A549 (cell line): Measurements from ENCODE around the gene RAPGEF6. TPM values are rescaled to one million over a fixed set of nuclear protein-coding genes. Genes with fewer than 3 reads are reported as not detected.

ENCODE experiments used
- ATAC-seq, 2 experiments: fragments of 200-7000 bp in 1 of 2; fragments of >200 bp in 1 of 2; cut with Nextera tagmentation in 1 of 2; cut with Tn5 transposase in 1 of 2; 3 replicates each; pipeline versions ENCODE4 v1.8.0 to v1.9.1; 2018 to 2020; ENCODE audit warnings: mild to moderate bottlenecking in 1 of 2, moderate library complexity in 1 of 2
- CTCF ChIA-PET: fragments of 300-600 bp; sonication (Branson Sonifier 250); formaldehyde crosslinking; extraction: SDS; loops from one replicate; lab custom pipeline; 2021; ENCODE audit warnings: antibody characterized with exemption, inconsistent platforms; lab: Yijun Ruan, JAX
- POLR2A ChIA-PET: fragments of 350-600 bp; formaldehyde crosslinking; extraction: SDS; loops from one replicate; lab custom pipeline; 2021; ENCODE audit warnings: antibody characterized with exemption, inconsistent platforms; lab: Yijun Ruan, JAX
- DNase-seq, 2 experiments: peaks; one replicate each; pipeline versions ENCODE4 v3.0.0 to v3.0.0-alpha.2; 2011 to 2016; ENCODE audit warnings: low read depth in 1 of 2, low spot score in 1 of 2
- FAIRE-seq: peaks from 2 replicates; lab custom pipeline; 2011; peaks lifted over from hg19 to GRCh38; lab: Jason Lieb, UNC
- H3K27ac ChIP-seq, 2 experiments: fragments of >200 bp; sonication (Bioruptor Twin); formaldehyde crosslinking; 3 replicates each; pipeline ENCODE4 v1.5.1; 2016 to 2017
- H3K4me1 ChIP-seq: fragments of >200 bp; sonication (Bioruptor Twin); formaldehyde crosslinking; 3 replicates; pipeline ENCODE4 v1.6.1; 2016
- H3K4me2 ChIP-seq: fragments of >200 bp; sonication (Bioruptor Twin); formaldehyde crosslinking; 3 replicates; pipeline ENCODE4 v1.6.1; 2016
- H3K4me3 ChIP-seq: fragments of >200 bp; sonication (Bioruptor Twin); formaldehyde crosslinking; 3 replicates; pipeline ENCODE4 v1.5.1; 2016
- H3K9me3 ChIP-seq: fragments of >200 bp; sonication (Bioruptor Twin); formaldehyde crosslinking; 3 replicates; pipeline ENCODE4 v1.6.1; 2016
- ATOH8 ChIP-seq: fragments of 250-450 bp; sonication (Bioruptor Pico); IDR thresholded peaks from 2 replicates; pipeline ENCODE4 v1.5.0; 2020; ENCODE audit warnings: low read depth, mild to moderate bottlenecking, moderate library complexity
- CHD2 ChIP-seq: fragments of 150-350 bp; IDR thresholded peaks from 2 replicates; pipeline ENCODE4 v1.6.1; 2014; ENCODE audit warnings: low read length; ENCODE audit not compliant: partially characterized antibody
- E2F6 ChIP-seq: IDR thresholded peaks from 2 replicates; pipeline ENCODE4 v1.6.1; 2012; ENCODE audit warnings: low read depth, borderline replicate concordance
- FOSL2 ChIP-seq, 2 experiments: fragments of 450-650 bp in 1 of 2; fragments of >200 bp in 1 of 2; sonication (Bioruptor Twin) in 1 of 2; formaldehyde crosslinking; IDR thresholded peaks; 2 replicates each; pipeline versions ENCODE4 v1.5.0 to v1.6.1; 2016 to 2020; ENCODE audit warnings: mild to moderate bottlenecking in 1 of 2, moderate library complexity in 1 of 2
- GATA3 ChIP-seq: IDR thresholded peaks from 2 replicates; pipeline ENCODE4 v1.6.1; 2012; ENCODE audit warnings: borderline replicate concordance
- HDAC2 ChIP-seq: fragments of 200-600 bp; sonication (generic); IDR thresholded peaks from 2 replicates; pipeline ENCODE4 v1.6.1; 2016
- MAFK ChIP-seq: fragments of 450-650 bp; IDR thresholded peaks from 2 replicates; pipeline ENCODE4 v1.6.1; 2014; ENCODE audit not compliant: partially characterized antibody
- MAZ ChIP-seq: fragments of 150-350 bp; IDR thresholded peaks from 2 replicates; pipeline ENCODE4 v1.6.1; 2014; ENCODE audit warnings: antibody characterized with exemption, low read depth, low read length, borderline replicate concordance
- NFE2L2 ChIP-seq: fragments of 150-350 bp; conservative IDR thresholded peaks from 2 replicates; pipeline ENCODE4 v1.6.1; 2014; ENCODE audit warnings: low read length
- NR3C1 ChIP-seq: fragments of >200 bp; sonication (Bioruptor Twin); formaldehyde crosslinking; IDR thresholded peaks from 3 replicates; pipeline ENCODE4 v1.6.1; 2017
- POLR2AphosphoS2 ChIP-seq: conservative IDR thresholded peaks from 2 replicates; pipeline ENCODE4 v1.6.1; 2012; ENCODE audit warnings: low read length, improper control_type of control experiment, inconsistent platforms
- RAD21 ChIP-seq, 2 experiments: fragments of >200 bp in 1 of 2; sonication (Bioruptor Twin) in 1 of 2; formaldehyde crosslinking in 1 of 2; IDR thresholded peaks in 1 of 2; conservative IDR thresholded peaks in 1 of 2; 2 replicates in 1 of 2; 3 replicates in 1 of 2; pipeline ENCODE4 v1.6.1; 2012 to 2018; ENCODE audit warnings: inconsistent platforms in 1 of 2
- SMC3 ChIP-seq: fragments of >200 bp; sonication (Bioruptor Twin); formaldehyde crosslinking; IDR thresholded peaks from 3 replicates; pipeline ENCODE4 v1.6.1; 2018; ENCODE audit warnings: inconsistent platforms
- SREBF2 ChIP-seq: fragments of 450-650 bp; IDR thresholded peaks from 2 replicates; pipeline ENCODE4 v1.6.1; 2014; ENCODE audit warnings: mild to moderate bottlenecking, moderate library complexity
- ZFP36 ChIP-seq: fragments of 450-650 bp; IDR thresholded peaks from 2 replicates; pipeline ENCODE4 v1.6.1; 2014; ENCODE audit warnings: borderline replicate concordance; ENCODE audit not compliant: partially characterized antibody
- ZSCAN20 ChIP-seq: fragments of 250-450 bp; sonication (Bioruptor Pico); IDR thresholded peaks from 2 replicates; pipeline ENCODE4 v1.8.0; 2022; ENCODE audit warnings: mild to moderate bottlenecking, moderate library complexity
- WGBS: methylation state at CpG from one replicate; pipeline ENCODE4 v1.1.6; 2017; ENCODE audit errors: missing lambda C conversion rate; 5-methylcytosine and 5-hydroxymethylcytosine counted together
- polyA plus RNA-seq, 4 experiments: library from polyadenylated mRNA; depleted of rRNA in 3 of 4; stranded (reverse); fragments of >200 nt; fragmentation: RNase III in 1 of 4; extraction: RNeasy Plus Mini Kit Qiagen cat#74134 plus additional on column Dnase treatment in 1 of 4; gene quantifications; 2 replicates in 3 of 4; 3 replicates in 1 of 4; pipeline ENCODE4 v1.2.3, GENCODE V29; 2011 to 2017
- TF ChIP-seq, protein P1 (sequence below): fragments of >200 bp; sonication (Bioruptor Twin); formaldehyde crosslinking; IDR thresholded peaks from 3 replicates; pipeline ENCODE4 v1.6.1; 2016
- TF ChIP-seq, protein P2 (sequence below): fragments of >200 bp; sonication (Bioruptor Twin); formaldehyde crosslinking; IDR thresholded peaks from 3 replicates; pipeline ENCODE4 v1.5.1; 2016

RAPGEF6 gene
- polyA plus RNA-seq, 2 of the 4 experiments (the other 2 are of a cell fraction): 5.9 to 15.2 TPM

GRCh38 chr5:131426011-131426410, 209.0 kb downstream of the RAPGEF6 start:
- Histone ChIP-seq H3K4me3 (no peak overlapping the region), H3K27ac (no peak overlapping the region), H3K4me2 (no peak overlapping the region), H3K9me3 (no peaks in the 10 kb centered on the region), H3K4me1 (no peaks in the 10 kb centered on the region)
- CTCF ChIA-PET: interaction anchor here (0.6 to 1.0 kb wide), 2 partner anchors 11 to 79 kb away, joined by 3 read pairs; no protein-coding TSS in a partner anchor
- ATAC-seq (no peak), DNase-seq (no peak), FAIRE-seq (no peak)
- POLR2A ChIA-PET: no interaction called here
- WGBS: 95% methylated on average over 1 of the region's 1 CpG
- TF ChIP-seq GATA3 (no peak), POLR2AphosphoS2 (no peak), ZFP36 (no peak), ATOH8 (CRISPR knock-in tag) (no peak), HDAC2 (no peak), NR3C1 (no peak)
- TF ChIP-seq, protein P1, sequence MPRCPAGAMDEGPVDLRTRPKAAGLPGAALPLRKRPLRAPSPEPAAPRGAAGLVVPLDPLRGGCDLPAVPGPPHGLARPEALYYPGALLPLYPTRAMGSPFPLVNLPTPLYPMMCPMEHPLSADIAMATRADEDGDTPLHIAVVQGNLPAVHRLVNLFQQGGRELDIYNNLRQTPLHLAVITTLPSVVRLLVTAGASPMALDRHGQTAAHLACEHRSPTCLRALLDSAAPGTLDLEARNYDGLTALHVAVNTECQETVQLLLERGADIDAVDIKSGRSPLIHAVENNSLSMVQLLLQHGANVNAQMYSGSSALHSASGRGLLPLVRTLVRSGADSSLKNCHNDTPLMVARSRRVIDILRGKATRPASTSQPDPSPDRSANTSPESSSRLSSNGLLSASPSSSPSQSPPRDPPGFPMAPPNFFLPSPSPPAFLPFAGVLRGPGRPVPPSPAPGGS: no peak
- TF ChIP-seq, protein P2, sequence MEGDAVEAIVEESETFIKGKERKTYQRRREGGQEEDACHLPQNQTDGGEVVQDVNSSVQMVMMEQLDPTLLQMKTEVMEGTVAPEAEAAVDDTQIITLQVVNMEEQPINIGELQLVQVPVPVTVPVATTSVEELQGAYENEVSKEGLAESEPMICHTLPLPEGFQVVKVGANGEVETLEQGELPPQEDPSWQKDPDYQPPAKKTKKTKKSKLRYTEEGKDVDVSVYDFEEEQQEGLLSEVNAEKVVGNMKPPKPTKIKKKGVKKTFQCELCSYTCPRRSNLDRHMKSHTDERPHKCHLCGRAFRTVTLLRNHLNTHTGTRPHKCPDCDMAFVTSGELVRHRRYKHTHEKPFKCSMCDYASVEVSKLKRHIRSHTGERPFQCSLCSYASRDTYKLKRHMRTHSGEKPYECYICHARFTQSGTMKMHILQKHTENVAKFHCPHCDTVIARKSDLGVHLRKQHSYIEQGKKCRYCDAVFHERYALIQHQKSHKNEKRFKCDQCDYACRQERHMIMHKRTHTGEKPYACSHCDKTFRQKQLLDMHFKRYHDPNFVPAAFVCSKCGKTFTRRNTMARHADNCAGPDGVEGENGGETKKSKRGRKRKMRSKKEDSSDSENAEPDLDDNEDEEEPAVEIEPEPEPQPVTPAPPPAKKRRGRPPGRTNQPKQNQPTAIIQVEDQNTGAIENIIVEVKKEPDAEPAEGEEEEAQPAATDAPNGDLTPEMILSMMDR: no peak

- Histone ChIP-seq H3K4me1 (no peaks in the 10 kb centered on the region), H3K27ac (no peak overlapping the region), H3K4me2 (no peak overlapping the region), H3K4me3 (no peak overlapping the region), H3K9me3 (no peaks in the 10 kb centered on the region)
- WGBS: 52% methylated on average over 2 of the region's 2 CpGs
- FAIRE-seq (no peak), DNase-seq (peak; percentile 13 to 27), ATAC-seq (peak; percentile 66 to 84; a peak in 5 of 6 replicates)
- ChIA-PET CTCF (interaction anchor here (0.6 to 4.7 kb wide), 26 partner anchors 8 to 823 kb away, joined by 3 to 55 read pairs (median 4); no protein-coding TSS in a partner anchor), POLR2A (no interaction called here)
- TF ChIP-seq MAFK (no peak), E2F6 (no peak), SMC3 (peak; percentile 45), SREBF2 (no peak), ZSCAN20 (CRISPR knock-in tag) (no peak), NR3C1 (no peak), RAD21 (conservative IDR thresholded peaks at IDR 0.05 in 1 of 2, IDR thresholded peaks at IDR 0.05 in 1 of 2) (peak; percentile 68 to 71), CHD2 (no peak), FOSL2 (IDR thresholded peaks at IDR 0.05) (no peak), FOSL2 (CRISPR knock-in tag; IDR thresholded peaks at IDR 0.05) (no peak), MAZ (no peak), NFE2L2 (no peak)
- TF ChIP-seq, protein P2: peak; percentile 53; the same call in 2 of the 3 replicates
Observed at GRCh38 chr5:131423056-131423455, 212.0 kb downstream of the RAPGEF6 start.
